RWPE2 (cell line): Measurements from ENCODE around the gene NUDT3.

Source experiments
- ATAC-seq: fragments of 200-7000 bp; cut with Tn5 transposase; 3 replicates; pipeline ENCODE4 v1.9.1; 2021; ENCODE audit warnings: low read depth
- DNase-seq: peaks from one replicate; pipeline ENCODE4 v3.0.0-alpha.2; 2020; ENCODE audit warnings: low spot score
- H3K27ac ChIP-seq: fragments of 450-650 bp; 2 replicates; pipeline ENCODE4 v1.5.1; 2017; ENCODE audit warnings: mild to moderate bottlenecking; ENCODE audit not compliant: poor library complexity, severe bottlenecking
- H3K27me3 ChIP-seq: fragments of 250-450 bp; sonication (Bioruptor Pico); 2 replicates; pipeline ENCODE4 v1.5.1; 2021; ENCODE audit warnings: mild to moderate bottlenecking, moderate library complexity; ENCODE audit not compliant: insufficient read depth, poor library complexity, severe bottlenecking
- H3K36me3 ChIP-seq: fragments of 250-450 bp; sonication (Bioruptor Pico); 2 replicates; pipeline ENCODE4 v1.5.1; 2020; ENCODE audit warnings: low read depth, mild to moderate bottlenecking, moderate library complexity
- H3K4me1 ChIP-seq: fragments of 250-450 bp; sonication (Bioruptor Pico); 2 replicates; pipeline ENCODE4 v1.5.1; 2021; ENCODE audit warnings: mild to moderate bottlenecking, moderate library complexity; ENCODE audit not compliant: insufficient read depth, poor library complexity, severe bottlenecking
- H3K4me3 ChIP-seq: fragments of 250-450 bp; sonication (Bioruptor Pico); 2 replicates; pipeline ENCODE4 v1.5.1; 2021; ENCODE audit warnings: mild to moderate bottlenecking, moderate library complexity; ENCODE audit not compliant: severe bottlenecking
- H3K9me3 ChIP-seq: fragments of 250-450 bp; sonication (Bioruptor Pico); 2 replicates; pipeline ENCODE4 v1.5.1; 2021; ENCODE audit warnings: mild to moderate bottlenecking, moderate library complexity; ENCODE audit not compliant: severe bottlenecking
- TF ChIP-seq, protein P1 (sequence below): fragments of 450-650 bp; IDR thresholded peaks from one replicate; pipeline ENCODE4 v1.5.1; 2017; ENCODE audit warnings: mild to moderate bottlenecking, moderate library complexity; ENCODE audit not compliant: poor library complexity, severe bottlenecking

NUDT3 gene

DNA sequence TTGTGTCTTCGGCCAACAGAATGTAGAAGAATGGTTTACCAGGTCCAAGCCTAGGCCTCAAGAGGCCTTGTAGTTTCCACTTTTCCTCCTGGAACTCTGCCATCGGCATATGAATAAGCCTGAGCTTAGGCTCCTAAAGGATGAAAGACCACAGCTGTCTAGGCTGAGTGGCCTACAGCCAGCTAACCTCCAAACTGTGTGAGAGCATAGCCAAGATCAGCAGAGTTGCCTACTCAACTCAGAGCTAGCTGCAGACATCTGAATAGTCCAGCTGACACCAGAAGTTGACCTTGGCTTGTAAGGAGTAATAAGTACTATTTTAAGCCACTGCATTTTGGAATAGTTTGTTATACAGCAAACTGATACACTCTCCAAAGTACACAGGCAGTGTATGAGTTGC is 91.1 kb downstream of the NUDT3 start:
- ATAC-seq (peak; percentile 36; the same call in 2 of the 3 replicates), DNase-seq (no peak)
- H3K36me3 ChIP-seq = no peaks in the 10 kb centered on the region
- H3K4me3 ChIP-seq = no peak overlapping the region
- no peaks in the 10 kb centered on the region for H3K4me1 ChIP-seq
- no peaks in the 10 kb centered on the region for H3K9me3 ChIP-seq
- H3K27me3 ChIP-seq = no peaks in the 10 kb centered on the region
- no peak overlapping the region for H3K27ac ChIP-seq
- TF ChIP-seq, protein P1, sequence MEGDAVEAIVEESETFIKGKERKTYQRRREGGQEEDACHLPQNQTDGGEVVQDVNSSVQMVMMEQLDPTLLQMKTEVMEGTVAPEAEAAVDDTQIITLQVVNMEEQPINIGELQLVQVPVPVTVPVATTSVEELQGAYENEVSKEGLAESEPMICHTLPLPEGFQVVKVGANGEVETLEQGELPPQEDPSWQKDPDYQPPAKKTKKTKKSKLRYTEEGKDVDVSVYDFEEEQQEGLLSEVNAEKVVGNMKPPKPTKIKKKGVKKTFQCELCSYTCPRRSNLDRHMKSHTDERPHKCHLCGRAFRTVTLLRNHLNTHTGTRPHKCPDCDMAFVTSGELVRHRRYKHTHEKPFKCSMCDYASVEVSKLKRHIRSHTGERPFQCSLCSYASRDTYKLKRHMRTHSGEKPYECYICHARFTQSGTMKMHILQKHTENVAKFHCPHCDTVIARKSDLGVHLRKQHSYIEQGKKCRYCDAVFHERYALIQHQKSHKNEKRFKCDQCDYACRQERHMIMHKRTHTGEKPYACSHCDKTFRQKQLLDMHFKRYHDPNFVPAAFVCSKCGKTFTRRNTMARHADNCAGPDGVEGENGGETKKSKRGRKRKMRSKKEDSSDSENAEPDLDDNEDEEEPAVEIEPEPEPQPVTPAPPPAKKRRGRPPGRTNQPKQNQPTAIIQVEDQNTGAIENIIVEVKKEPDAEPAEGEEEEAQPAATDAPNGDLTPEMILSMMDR = no peak

DNA sequence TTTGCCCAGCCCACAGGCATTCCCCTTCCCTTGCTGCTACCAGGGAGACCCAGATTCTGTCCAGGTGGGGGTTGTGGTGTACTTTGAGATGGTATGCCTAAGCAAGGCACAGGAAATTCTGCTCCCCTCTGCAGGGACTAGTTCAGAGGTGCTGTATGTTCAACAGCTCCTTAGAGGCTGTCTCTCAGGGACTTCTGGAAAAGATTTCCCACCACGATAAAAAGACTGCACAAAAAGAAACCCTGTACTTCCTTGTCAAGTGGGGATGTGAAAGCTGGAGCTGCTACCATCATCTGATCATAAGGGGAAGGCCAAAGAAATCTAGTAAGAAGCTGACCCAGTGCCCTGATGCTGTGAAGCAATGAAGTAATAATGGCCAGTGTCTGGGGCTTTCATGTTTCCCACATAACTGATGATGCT is 92.1 kb downstream of the NUDT3 start:
- no peak for ATAC-seq
- H3K4me3 ChIP-seq = no peak overlapping the region

DNA sequence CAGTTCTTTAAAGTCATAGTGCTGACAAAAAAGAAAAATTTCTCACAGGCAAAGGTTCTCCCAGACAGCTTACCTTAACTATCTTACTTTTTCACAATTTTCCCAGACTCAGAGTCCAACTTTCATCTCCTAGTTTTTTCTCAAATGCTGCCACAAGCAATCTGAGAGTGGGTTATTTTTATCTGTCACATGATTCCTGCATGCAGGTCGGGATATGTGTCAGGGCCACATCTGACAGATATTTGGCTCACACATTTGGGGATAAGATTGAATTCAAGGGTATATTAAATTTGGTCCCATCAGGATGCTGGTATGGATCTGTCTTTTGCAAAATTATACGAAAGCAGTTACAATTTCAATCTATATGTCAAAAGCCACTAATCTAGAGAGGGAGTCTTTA is 93.5 kb downstream of the NUDT3 start:
- no peak overlapping the region for H3K27ac ChIP-seq
- no peak for ATAC-seq

More for the DNA sequence above, 92.1 kb downstream of the NUDT3 start:
- no peaks in the 10 kb centered on the region for H3K9me3 ChIP-seq
- H3K36me3 ChIP-seq = peaks cover 5% of the 10 kb centered on the region; the same call in 1 of the 2 replicates
- H3K27ac ChIP-seq = no peak overlapping the region
- DNase-seq = no peak
- H3K27me3 ChIP-seq = no peaks in the 10 kb centered on the region
- TF ChIP-seq, protein P1 = no peak
- no peaks in the 10 kb centered on the region for H3K4me1 ChIP-seq

GRCh38 chr6:34295721-34296120 is 96.7 kb downstream of the NUDT3 start:
- peaks cover 44% of the 10 kb centered on the region for H3K36me3 ChIP-seq
- ATAC-seq (no peak), DNase-seq (no peak)
- H3K27me3 ChIP-seq = no peaks in the 10 kb centered on the region
- no peak overlapping the region for H3K27ac ChIP-seq
- H3K9me3 ChIP-seq = no peaks in the 10 kb centered on the region
- TF ChIP-seq, protein P1 = no peak
- H3K4me1 ChIP-seq = no peaks in the 10 kb centered on the region
- no peak overlapping the region for H3K4me3 ChIP-seq

More for the DNA sequence above, 93.5 kb downstream of the NUDT3 start:
- no peak for DNase-seq
- Histone ChIP-seq H3K27me3 (no peaks in the 10 kb centered on the region), H3K4me3 (no peak overlapping the region), H3K36me3 (peaks cover 19% of the 10 kb centered on the region; the same call in 1 of the 2 replicates), H3K4me1 (no peaks in the 10 kb centered on the region), H3K9me3 (no peaks in the 10 kb centered on the region)
- TF ChIP-seq, protein P1 = no peak

DNA sequence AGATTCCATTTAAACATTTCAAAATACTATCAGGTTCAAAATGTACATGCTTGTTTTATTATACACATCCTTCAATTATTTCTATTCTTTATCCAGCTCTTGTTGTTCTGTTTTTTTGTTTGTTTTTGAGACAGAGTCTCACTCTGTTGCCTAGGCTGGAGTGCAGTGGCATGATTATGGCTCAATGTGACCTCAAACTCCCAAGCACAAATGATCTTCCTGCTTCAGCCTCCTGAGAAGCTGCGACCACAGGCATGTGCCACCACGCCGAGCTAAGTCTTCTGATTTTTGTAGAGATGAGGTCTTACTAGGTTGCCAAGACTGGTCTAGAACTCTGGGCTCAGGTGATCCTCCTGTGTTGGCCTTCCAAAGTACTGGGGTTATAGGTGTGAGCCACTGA is 99.5 kb downstream of the NUDT3 start:
- DNase-seq (no peak), ATAC-seq (no peak)
- no peak overlapping the region for H3K4me3 ChIP-seq
- peaks cover 54% of the 10 kb centered on the region for H3K36me3 ChIP-seq
- no peaks in the 10 kb centered on the region for H3K4me1 ChIP-seq
- H3K9me3 ChIP-seq = no peaks in the 10 kb centered on the region
- no peaks in the 10 kb centered on the region for H3K27me3 ChIP-seq
- H3K27ac ChIP-seq = no peak overlapping the region
- TF ChIP-seq, protein P1 = no peak
